Endothelial cell of umbilical vein (primary cell): ENCODE measurements around the gene SORCS2. TPM values are rescaled to one million over a fixed set of nuclear protein-coding genes. Genes with fewer than 3 reads are reported as not detected.

Source experiments
- BruUV-seq: library from RNA; stranded (reverse); fragments of 400-500 nt; replicated peaks from 2 replicates; lab custom pipeline; 2021; lab: Mats Ljungman, UMichigan
- CTCF ChIA-PET: fragments of 300-600, 350-600 bp; sonication (Branson Sonifier 250); formaldehyde crosslinking; loops from one replicate; lab custom pipeline; 2021; ENCODE audit warnings: antibody characterized with exemption, inconsistent platforms; lab: Charles Lee
- POLR2A ChIA-PET: fragments of 300-600, 350-600 bp; sonication (Branson Sonifier 250); formaldehyde crosslinking; loops from one replicate; lab custom pipeline; 2021; ENCODE audit warnings: antibody characterized with exemption, inconsistent platforms; lab: Charles Lee
- DNase-seq: peaks from one replicate; pipeline ENCODE4 v3.0.0-alpha.2; 2011; ENCODE audit warnings: low read depth, low spot score
- FAIRE-seq: peaks from 2 replicates; lab custom pipeline; 2011; peaks lifted over from hg19 to GRCh38; lab: Jason Lieb, UNC
- H2AFZ ChIP-seq: 2 replicates; pipeline ENCODE4 v1.6.0; 2012; ENCODE audit warnings: low read depth, low read length, control low read depth, inconsistent platforms
- H3K27ac ChIP-seq: 2 replicates; pipeline ENCODE4 v1.5.1; 2011; ENCODE audit warnings: low read depth, mild to moderate bottlenecking, control low read depth, low read length, moderate library complexity; ENCODE audit not compliant: insufficient read depth
- H3K27me3 ChIP-seq, 2 experiments: 2 replicates each; pipeline versions ENCODE4 v1.6.0 to v1.6.1; 2011; ENCODE audit warnings: low read length in 2 of 2, mixed read lengths in 1 of 2; ENCODE audit not compliant: control insufficient read depth in 2 of 2, insufficient read depth in 2 of 2
- H3K36me3 ChIP-seq, 2 experiments: 2 replicates in 1 of 2; 3 replicates in 1 of 2; pipeline ENCODE4 v1.5.1; 2011; ENCODE audit warnings: low read length in 2 of 2, mild to moderate bottlenecking in 1 of 2, moderate library complexity in 1 of 2; ENCODE audit not compliant: control insufficient read depth in 2 of 2, insufficient read depth in 2 of 2; ENCODE audit errors: extremely low read depth in 1 of 2
- H3K4me1 ChIP-seq: 3 replicates; pipeline ENCODE4 v1.5.1; 2011; ENCODE audit warnings: mild to moderate bottlenecking, low read length; ENCODE audit not compliant: control insufficient read depth, insufficient read depth; ENCODE audit errors: extremely low read depth
- H3K4me2 ChIP-seq: 2 replicates; pipeline ENCODE4 v1.6.1; 2011; ENCODE audit warnings: low read length, control low read depth, mixed read lengths; ENCODE audit not compliant: insufficient read depth
- H3K4me3 ChIP-seq, 3 experiments: fragments of 200-600 bp in 1 of 3; sonication (generic), shearing (Covaris generic) in 1 of 3; replicated peaks in 1 of 3; 2 replicates each; pipeline ENCODE4 v1.5.1; 2011 to 2016; ENCODE audit warnings: control low read depth in 3 of 3, low read length in 3 of 3, mild to moderate bottlenecking in 2 of 3, inconsistent platforms in 1 of 3, low read depth in 1 of 3, moderate library complexity in 1 of 3; ENCODE audit not compliant: insufficient read depth in 1 of 3
- H3K79me2 ChIP-seq: 2 replicates; pipeline ENCODE4 v1.6.0; 2012; ENCODE audit warnings: low read length, inconsistent platforms; ENCODE audit not compliant: control insufficient read depth, insufficient read depth
- H3K9ac ChIP-seq: replicated peaks from 2 replicates; pipeline ENCODE3; 2011; ENCODE audit warnings: low read length, control low read depth; ENCODE audit not compliant: insufficient read depth; ENCODE audit errors: extremely low read depth
- H3K9me1 ChIP-seq: replicated peaks from 3 replicates; pipeline ENCODE4 v1.6.0; 2011; ENCODE audit warnings: mild to moderate bottlenecking, low read length; ENCODE audit not compliant: control insufficient read depth, insufficient read depth; ENCODE audit errors: extremely low read depth
- H3K9me3 ChIP-seq: replicated peaks from 2 replicates; pipeline ENCODE4 v1.5.1; 2012; ENCODE audit warnings: low read length, inconsistent platforms; ENCODE audit not compliant: control insufficient read depth, insufficient read depth
- H4K20me1 ChIP-seq: replicated peaks from 2 replicates; pipeline ENCODE3; 2011; ENCODE audit warnings: mild to moderate bottlenecking, low read length; ENCODE audit not compliant: control insufficient read depth, insufficient read depth; ENCODE audit errors: extremely low read depth
- CTCF ChIP-seq, 2 donors: IDR thresholded peaks; 1 replicate in 1 of 2; 2 replicates in 1 of 2; pipeline ENCODE4 v1.5.1; 2011; ENCODE audit warnings: low read length in 2 of 2, mild to moderate bottlenecking in 2 of 2, moderate library complexity in 2 of 2, control low read depth in 1 of 2, inconsistent platforms in 1 of 2, low read depth in 1 of 2; ENCODE audit not compliant: insufficient read depth in 1 of 2; ENCODE audit errors: extremely low read depth in 1 of 2
- EZH2 ChIP-seq: IDR thresholded peaks from 2 replicates; pipeline ENCODE4 v1.6.1; 2012; ENCODE audit warnings: borderline replicate concordance, low read depth, mild to moderate bottlenecking, moderate library complexity, low read length, inconsistent platforms; ENCODE audit not compliant: severe bottlenecking
- FOS ChIP-seq: IDR thresholded peaks from 2 replicates; pipeline ENCODE4 v1.6.1; 2011; ENCODE audit warnings: mild to moderate bottlenecking, low read length, moderate library complexity, borderline replicate concordance; ENCODE audit not compliant: insufficient read depth
- GATA2 ChIP-seq: IDR thresholded peaks from 2 replicates; pipeline ENCODE4 v1.7.0; 2011; ENCODE audit warnings: low read depth, mild to moderate bottlenecking, moderate library complexity, mixed read lengths, low read length; ENCODE audit not compliant: insufficient read length, insufficient read depth
- MAX ChIP-seq: IDR thresholded peaks from 2 replicates; pipeline ENCODE4 v1.6.1; 2011; ENCODE audit not compliant: insufficient read depth, insufficient read length
- MYC ChIP-seq: IDR thresholded peaks from one replicate; pipeline ENCODE4 v1.6.1; 2011; ENCODE audit warnings: mild to moderate bottlenecking, low read depth, low read length
- POLR2A ChIP-seq: IDR thresholded peaks from 2 replicates; pipeline ENCODE4 v1.6.1; 2012; ENCODE audit warnings: low read depth, mild to moderate bottlenecking, control low read depth, low read length
- POLR2AphosphoS5 ChIP-seq: IDR thresholded peaks from 2 replicates; pipeline ENCODE4 v1.6.1; 2012; ENCODE audit warnings: low read depth, mild to moderate bottlenecking, control low read depth, low read length, moderate library complexity; ENCODE audit not compliant: insufficient read depth
- dilution Hi-C: fragments of 300-500 bp; cut with MboI; formaldehyde crosslinking; loops from one replicate; pipeline ENCODE4 v1.15.0; 2019; ENCODE audit warnings: low sequenced_read_pairs; ENCODE audit not compliant: extremely low pct_ligation_motif_present
- intact Hi-C: fragments of 100-400 bp; cut with micrococcal nuclease; formaldehyde crosslinking; loops from one replicate; pipeline ENCODE4 v1.10.0; 2022
- polyA plus RNA-seq, 4 experiments: library from polyadenylated mRNA; depleted of rRNA in 3 of 4; stranded (reverse) in 3 of 4; unstranded in 1 of 4; fragments of >200 nt; gene quantifications; 2 replicates each; pipeline versions ENCODE4 v1.2.1 to v1.2.3, GENCODE V29; 2011 to 2012; ENCODE audit warnings: missing spikeins in 1 of 4
- total RNA-seq: library from RNA; stranded (reverse); gene quantifications from 2 replicates; pipeline ENCODE4 v1.2.3, GENCODE V29; 2021

The SORCS2 gene
- total and polyA plus RNA-seq, 2 donors (not counting 3 experiments of a cell fraction or from before 2014, with no cell fraction given), result not detected

GRCh38 chr4:7744142-7744804, 551.9 kb downstream of the SORCS2 start:
- Histone ChIP-seq H3K9ac (no peak overlapping the region), H3K4me3 (no peak overlapping the region), H3K4me1 (no peaks in the 10 kb centered on the region), H3K27me3 (no peaks in the 10 kb centered on the region), H3K36me3 (no peaks in the 10 kb centered on the region), H2AFZ (no peak overlapping the region), H3K27ac (no peak overlapping the region), H3K9me3 (no peaks in the 10 kb centered on the region), H3K9me1 (no peaks in the 10 kb centered on the region), H4K20me1 (no peaks in the 10 kb centered on the region), H3K79me2 (no peaks in the 10 kb centered on the region), H3K4me2 (no peak overlapping the region)
- no TSS peak for BruUV-seq
- ChIA-PET CTCF (no interaction called here), POLR2A (no interaction called here)
- FAIRE-seq (no peak), DNase-seq (no peak)
- intact Hi-C loops (no loop called here), dilution Hi-C loops (no loop called here)
- TF ChIP-seq EZH2 (no peak), MYC (no peak), MAX (no peak), POLR2AphosphoS5 (no peak), CTCF (IDR thresholded peaks at IDR 0.05; ENCODE audit: extremely low read depth in 1 of 2, insufficient read depth in 1 of 2, low read depth in 1 of 2, low read length in 2 of 2) (no peak), GATA2 (no peak), POLR2A (no peak), FOS (no peak)
